Activated B cell treated with CpG ODN at 0.5 μM for 24 hours (primary cell): ENCODE measurements around the gene BNIPL. TPM values are rescaled to one million over a fixed set of nuclear protein-coding genes. Genes with fewer than 3 reads are reported as not detected.
A peak's percentile ranks its signal among the peaks of the same experiment; 100 is the strongest.

Source experiments
- ATAC-seq: fragments of 200-7000 bp; cut with Tn5 transposase; one replicate; pipeline ENCODE4 v1.10.0; 2021; ENCODE audit warnings: low read depth, mild to moderate bottlenecking, moderate library complexity
- CTCF ChIA-PET: fragments of 350-600 bp; sonication (Branson Sonifier 250); formaldehyde crosslinking; loops from one replicate; lab custom pipeline; 2021; ENCODE audit warnings: antibody characterized with exemption; lab: Charles Lee
- POLR2A ChIA-PET: fragments of 350-600 bp; sonication (Branson Sonifier 250); formaldehyde crosslinking; loops from one replicate; lab custom pipeline; 2021; ENCODE audit warnings: antibody characterized with exemption; lab: Charles Lee
- DNase-seq: peaks from one replicate; pipeline ENCODE4 v3.0.0; 2022
- H3K27ac Mint-ChIP-seq: one replicate; pipeline ENCODE4 v1.8.0; 2020; ENCODE audit warnings: mixed read lengths
- H3K27me3 Mint-ChIP-seq: one replicate; pipeline ENCODE4 v1.8.0; 2021; ENCODE audit warnings: mixed read lengths
- H3K36me3 Mint-ChIP-seq: one replicate; pipeline ENCODE4 v1.8.0; 2021; ENCODE audit warnings: low read depth, mixed read lengths
- H3K4me1 Mint-ChIP-seq: one replicate; pipeline ENCODE4 v1.8.0; 2021; ENCODE audit warnings: mixed read lengths
- H3K4me3 Mint-ChIP-seq: one replicate; pipeline ENCODE4 v1.8.0; 2020; ENCODE audit warnings: mild to moderate bottlenecking, mixed read lengths
- H3K9me3 Mint-ChIP-seq: one replicate; pipeline ENCODE4 v1.8.0; 2020; ENCODE audit warnings: mixed read lengths
- CTCF ChIP-seq: fragments of 200-600 bp; IDR thresholded peaks from one replicate; pipeline ENCODE4 v1.8.0; 2022; ENCODE audit warnings: antibody characterized with exemption, mild to moderate bottlenecking
- intact Hi-C: fragments of 100-400 bp; cut with micrococcal nuclease; formaldehyde crosslinking; loops from one replicate; pipeline ENCODE4 v1.15.1; 2024
- total RNA-seq: library from RNA; stranded (reverse); gene quantifications from 2 replicates; pipeline ENCODE4 v1.2.3, GENCODE V29; 2022

The BNIPL gene
- total RNA-seq, 1 donor from 2014 or later = 1.00 TPM

GRCh38 chr1:151009206-151009587, 27.2 kb upstream of the BNIPL start:
- CTCF ChIA-PET = interaction anchor here (0.6 kb wide), 1 partner anchor 52 kb away, joined by 3 read pairs; no protein-coding TSS in a partner anchor
- H3K27ac Mint-ChIP-seq = peak overlapping the region; percentile 93
- no peaks in the 10 kb centered on the region for H3K9me3 Mint-ChIP-seq
- DNase-seq (no peak), ATAC-seq (no peak)
- H3K4me3 Mint-ChIP-seq = peak overlapping the region; percentile 98
- no peak for TF ChIP-seq CTCF
- H3K36me3 Mint-ChIP-seq = peaks cover 18% of the 10 kb centered on the region
- H3K4me1 Mint-ChIP-seq = peaks cover 63% of the 10 kb centered on the region
- no peaks in the 10 kb centered on the region for H3K27me3 Mint-ChIP-seq
- intact Hi-C loops = loop anchor here (2.0 to 10.0 kb wide), 7 partner anchors 40 to 603 kb away; partner anchors contain the start of genes CDC42SE1, PSMD4, SNX27 and TNFAIP8L2
- POLR2A ChIA-PET = no interaction called here

GRCh38 chr1:151009674-151010345, 26.6 kb upstream of the BNIPL start:
- Mint-ChIP-seq H3K27me3 (no peaks in the 10 kb centered on the region), H3K36me3 (peaks cover 18% of the 10 kb centered on the region), H3K4me1 (peaks cover 58% of the 10 kb centered on the region), H3K4me3 (peak overlapping the region; percentile 98), H3K27ac (no peak overlapping the region), H3K9me3 (no peaks in the 10 kb centered on the region)
- intact Hi-C loops = loop anchor here (2.0 to 10.0 kb wide), 7 partner anchors 39 to 602 kb away; partner anchors contain the start of genes CDC42SE1, PSMD4, SNX27 and TNFAIP8L2
- DNase-seq (no peak), ATAC-seq (no peak)
- CTCF ChIA-PET = interaction anchor here (0.6 to 0.9 kb wide), 2 partner anchors 14 to 52 kb away, joined by 3 read pairs; no protein-coding TSS in a partner anchor
- POLR2A ChIA-PET = interaction anchor here (0.7 kb wide), 1 partner anchor 348 kb away, joined by 5 read pairs; no protein-coding TSS in a partner anchor
- TF ChIP-seq CTCF = no peak

- no peak for DNase-seq
- Mint-ChIP-seq H3K36me3 (peaks cover 18% of the 10 kb centered on the region), H3K9me3 (no peaks in the 10 kb centered on the region), H3K4me3 (no peak overlapping the region), H3K4me1 (peaks cover 56% of the 10 kb centered on the region), H3K27me3 (no peaks in the 10 kb centered on the region), H3K27ac (no peak overlapping the region)
- no peak for TF ChIP-seq CTCF
- CTCF ChIA-PET = interaction anchor here (0.9 kb wide), 1 partner anchor 14 kb away, joined by 3 read pairs; no protein-coding TSS in a partner anchor
- no peak for ATAC-seq
- POLR2A ChIA-PET = interaction anchor here (0.7 kb wide), 1 partner anchor 348 kb away, joined by 5 read pairs; no protein-coding TSS in a partner anchor
- intact Hi-C loops = no loop called here
Observed at GRCh38 chr1:151010346-151010726, 26.1 kb upstream of the BNIPL start.

GRCh38 chr1:151011154-151011850, 25.1 kb upstream of the BNIPL start:
- intact Hi-C loops = no loop called here
- H3K27ac Mint-ChIP-seq = no peak overlapping the region
- H3K9me3 Mint-ChIP-seq = no peaks in the 10 kb centered on the region
- H3K4me3 Mint-ChIP-seq = no peak overlapping the region
- no peak for ATAC-seq
- no peak for DNase-seq
- ChIA-PET CTCF (interaction anchor here (1.2 kb wide), 1 partner anchor 13 kb away, joined by 4 read pairs; no protein-coding TSS in a partner anchor), POLR2A (no interaction called here)
- H3K4me1 Mint-ChIP-seq = peaks cover 46% of the 10 kb centered on the region
- TF ChIP-seq CTCF = no peak
- peaks cover 19% of the 10 kb centered on the region for H3K36me3 Mint-ChIP-seq
- H3K27me3 Mint-ChIP-seq = no peaks in the 10 kb centered on the region
